Limb (tissue), 2 donors: ENCODE data around the gene NRTN.

Experiments used
- DNase-seq, 2 donors: peaks; one replicate each; pipeline ENCODE4 v3.0.0-alpha.2; 2016; ENCODE audit errors: extremely low spot score in 2 of 2

NRTN gene

GRCh38 chr19:5811117-5811516 is 6.2 kb downstream of the NRTN start:
- no peak for DNase-seq

GRCh38 chr19:5814123-5814851 is 9.4 kb downstream of the NRTN start:
- DNase-seq: no peak

GRCh38 chr19:5814852-5815246 is 10.0 kb downstream of the NRTN start:
- no peak for DNase-seq

- no peak for DNase-seq
Measured at GRCh38 chr19:5817218-5817617, 12.4 kb downstream of the NRTN start.

GRCh38 chr19:5818594-5818993 is 13.7 kb downstream of the NRTN start:
- DNase-seq: no peak

GRCh38 chr19:5820785-5821184 is 15.9 kb downstream of the NRTN start:
- DNase-seq: no peak

- no peak for DNase-seq
Measured at GRCh38 chr19:5821521-5822180, 16.8 kb downstream of the NRTN start.

- no peak for DNase-seq
Measured at GRCh38 chr19:5822181-5822844, 17.4 kb downstream of the NRTN start.

GRCh38 chr19:5823579-5824281 is 18.9 kb downstream of the NRTN start:
- no peak for DNase-seq

- no peak for DNase-seq
Measured at GRCh38 chr19:5824751-5825150, 19.9 kb downstream of the NRTN start.

GRCh38 chr19:5825178-5825577 is 20.3 kb downstream of the NRTN start:
- no peak for DNase-seq

- peak in 1 of 2 donors; percentile 71 for DNase-seq
Measured at GRCh38 chr19:5826531-5827341, 21.9 kb downstream of the NRTN start.

GRCh38 chr19:5827342-5827890 is 22.5 kb downstream of the NRTN start:
- DNase-seq: no peak

GRCh38 chr19:5827891-5828660 is 23.2 kb downstream of the NRTN start:
- peak; percentile 94 to 98 for DNase-seq

GRCh38 chr19:5828661-5829566 is 24.0 kb downstream of the NRTN start:
- DNase-seq: peak in 1 of 2 donors; percentile 81

- DNase-seq: no peak
Measured at GRCh38 chr19:5829567-5830310, 24.9 kb downstream of the NRTN start.

GRCh38 chr19:5831159-5831558 is 26.3 kb downstream of the NRTN start:
- DNase-seq: no peak

GRCh38 chr19:5832061-5832460 is 27.2 kb downstream of the NRTN start:
- DNase-seq: no peak
